H1 (cell line): ENCODE measurements around the gene LRRC45.

Experiments
- BRCA1 ChIP-seq: IDR thresholded peaks from 2 replicates; pipeline ENCODE4 v1.6.1; 2012; ENCODE audit warnings: low read depth, low read length, improper control_type of control experiment
- CEBPB ChIP-seq: IDR thresholded peaks from 2 replicates; pipeline ENCODE4 v1.6.1; 2012; ENCODE audit warnings: low read depth, low read length
- CHD2 ChIP-seq: IDR thresholded peaks from 2 replicates; pipeline ENCODE4 v1.6.1; 2012; ENCODE audit warnings: low read length, improper control_type of control experiment
- CTCF ChIP-seq, 3 experiments: IDR thresholded peaks; 1 replicate in 2 of 3; 2 replicates in 1 of 3; pipeline versions ENCODE4 v1.5.1 to v1.6.1; 2011; ENCODE audit warnings: low read length in 3 of 3, mild to moderate bottlenecking in 3 of 3, inconsistent platforms in 2 of 3, low read depth in 1 of 3, moderate library complexity in 1 of 3; ENCODE audit not compliant: insufficient read depth in 1 of 3; ENCODE audit errors: control extremely low read depth in 1 of 3
- HDAC2 ChIP-seq, 2 experiments: fragments of 300-600 bp in 1 of 2; sonication (generic) in 1 of 2; IDR thresholded peaks; 2 replicates each; pipeline ENCODE4 v1.6.1; 2011 to 2012; ENCODE audit warnings: low read depth in 2 of 2, low read length in 2 of 2, mild to moderate bottlenecking in 2 of 2, moderate library complexity in 2 of 2, borderline replicate concordance in 1 of 2, inconsistent platforms in 1 of 2
- POLR2AphosphoS5 ChIP-seq: IDR thresholded peaks from 2 replicates; pipeline ENCODE4 v1.6.1; 2011; ENCODE audit warnings: low read depth, low read length
- SP1 ChIP-seq: IDR thresholded peaks from 2 replicates; pipeline ENCODE4 v1.6.1; 2011; ENCODE audit warnings: low read depth, low read length
- TAF1 ChIP-seq: IDR thresholded peaks from 2 replicates; pipeline ENCODE4 v1.6.1; 2011; ENCODE audit warnings: mild to moderate bottlenecking, low read depth, low read length
- YY1 ChIP-seq: IDR thresholded peaks from 2 replicates; pipeline ENCODE4 v1.6.1; 2011; ENCODE audit warnings: low read depth, mild to moderate bottlenecking, low read length

- TF ChIP-seq TAF1 (no peak), SP1 (no peak), BRCA1 (no peak), CHD2 (no peak), HDAC2 (IDR thresholded peaks at IDR 0.05; ENCODE audit: borderline replicate concordance in 1 of 2, low read depth in 2 of 2, low read length in 2 of 2) (no peak), POLR2AphosphoS5 (no peak), CTCF (IDR thresholded peaks at IDR 0.05; ENCODE audit: control extremely low read depth in 1 of 3, insufficient read depth in 1 of 3, low read depth in 1 of 3, low read length in 3 of 3) (no peak), CEBPB (no peak), YY1 (no peak)
These were observed 14.7 kb upstream of the LRRC45 start for GRCh38 chr17:82008258-82008940.
